Jurkat, Clone E6-1 (cell line): ENCODE data around the gene GALNT3. TPM values are rescaled to one million over a fixed set of nuclear protein-coding genes. Genes with fewer than 3 reads are reported as not detected.

ENCODE experiments used
- DNase-seq: peaks from one replicate; pipeline ENCODE4 v3.0.0-alpha.2; 2011; ENCODE audit warnings: low read depth, low spot score
- H3K4me3 ChIP-seq: 2 replicates; pipeline ENCODE4 v1.5.1; 2011; ENCODE audit warnings: mild to moderate bottlenecking, low read length, control low read depth, moderate library complexity
- polyA plus RNA-seq: library from polyadenylated mRNA; unstranded; fragments of >200 nt; gene quantifications from one replicate; pipeline ENCODE4 v1.2.1, GENCODE V29; 2012; ENCODE audit warnings: missing spikeins; ENCODE audit not compliant: insufficient read length, insufficient read depth

GALNT3 gene
- polyA plus RNA-seq: 5.4 TPM

DNA sequence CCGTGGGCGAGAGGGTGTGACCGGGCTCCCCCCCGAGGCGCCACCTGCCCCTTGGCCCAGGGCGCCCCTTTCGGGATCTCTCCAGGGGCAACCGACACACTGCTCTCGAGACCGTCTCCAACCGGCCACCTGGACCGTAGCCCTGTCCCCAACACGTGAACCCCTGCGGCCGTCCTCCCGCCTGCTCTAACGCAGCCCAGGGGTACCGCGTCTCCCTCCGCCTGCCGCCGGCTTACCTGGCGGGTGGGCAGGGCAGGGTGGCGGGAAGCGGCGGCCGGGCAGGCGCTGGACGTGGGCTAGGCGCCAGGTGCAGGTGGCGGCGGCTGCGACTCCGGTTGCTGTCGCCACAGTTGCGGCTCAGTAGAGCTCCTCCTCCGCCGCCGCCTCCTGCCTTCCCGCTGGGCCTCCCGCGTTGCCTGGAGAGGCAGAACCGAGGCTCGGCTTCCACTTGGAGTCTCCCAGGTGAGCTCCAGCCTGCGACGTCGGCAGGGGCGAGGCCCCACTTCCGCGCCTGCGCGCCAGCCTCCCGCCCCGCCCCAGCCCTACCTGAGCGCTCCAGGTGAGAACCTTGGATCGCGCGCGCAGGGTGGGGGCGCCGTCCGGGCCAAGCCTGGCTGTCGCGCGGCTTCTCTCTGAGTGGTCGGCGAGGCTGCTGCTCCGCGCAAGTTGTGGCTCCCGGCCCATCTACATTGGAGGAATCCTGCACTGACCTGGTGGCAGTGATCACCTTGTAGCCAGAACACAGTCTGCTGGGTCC, at the start of gene GALNT3:
GALNT3 (minus strand) TSS at position 469 of the 757 bp plus-strand sequence. CDS start 23,547 bp downstream, outside the sequence.
- peak within 1 kb of the TSS; percentile 37 for H3K4me3 ChIP-seq
- DNase-seq: no peak

GRCh38 chr2:165843351-165843750, 49.3 kb upstream of the GALNT3 start:
- no peak overlapping the region for H3K4me3 ChIP-seq
- no peak for DNase-seq

DNA sequence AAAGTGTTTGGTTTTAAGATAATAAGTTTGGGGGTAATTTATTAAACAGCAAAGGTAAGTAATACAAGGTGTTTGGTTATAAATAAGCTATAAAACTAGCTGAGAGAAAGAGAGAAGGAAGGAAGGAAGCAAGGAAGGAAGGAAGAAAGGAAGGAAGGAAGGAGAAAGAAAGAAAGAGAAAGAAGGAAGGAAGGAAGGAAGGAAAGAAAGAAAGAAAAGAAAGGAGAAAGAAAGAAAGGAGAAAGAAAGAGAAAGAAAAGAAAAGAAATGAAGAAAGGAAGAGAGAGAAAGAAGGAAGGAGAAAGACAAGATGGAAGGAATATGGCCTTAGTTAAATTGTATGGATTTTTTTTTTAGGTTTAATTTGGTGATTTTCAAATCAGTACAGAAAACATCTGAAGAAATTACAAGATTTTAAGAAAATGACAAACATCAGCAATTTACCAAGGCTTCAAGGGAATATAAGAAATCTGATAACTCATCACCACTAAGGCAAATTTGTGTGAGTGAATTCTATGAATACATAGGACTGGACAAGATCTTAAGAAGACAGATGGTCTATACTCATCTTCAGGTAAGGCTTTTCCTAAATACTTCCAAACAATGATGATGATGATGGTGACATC, 46.4 kb upstream of the GALNT3 start:
- no peak for DNase-seq

DNA sequence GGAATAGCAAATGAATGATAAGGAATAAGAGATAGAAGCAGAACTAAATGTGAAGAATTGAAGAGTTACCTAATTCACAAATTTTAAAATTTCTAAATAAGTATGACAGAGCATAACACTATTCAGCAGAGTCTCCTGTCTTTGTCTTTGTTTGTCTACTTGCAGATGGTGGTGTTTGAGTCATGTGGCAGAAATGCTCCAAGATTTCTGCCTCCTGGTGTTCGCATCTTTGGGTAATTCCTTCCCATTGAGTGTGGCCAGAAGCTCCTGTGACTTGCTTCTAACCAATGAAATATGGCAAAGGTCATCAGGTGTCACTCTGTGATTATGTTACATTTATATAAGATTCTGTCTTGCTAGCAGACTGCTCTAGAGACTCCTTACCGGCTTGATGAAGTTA, 45.6 kb upstream of the GALNT3 start:
- no peak for DNase-seq
- H3K4me3 ChIP-seq: no peak overlapping the region

More for the DNA sequence above, 46.4 kb upstream of the GALNT3 start:
- no peak overlapping the region for H3K4me3 ChIP-seq

DNA sequence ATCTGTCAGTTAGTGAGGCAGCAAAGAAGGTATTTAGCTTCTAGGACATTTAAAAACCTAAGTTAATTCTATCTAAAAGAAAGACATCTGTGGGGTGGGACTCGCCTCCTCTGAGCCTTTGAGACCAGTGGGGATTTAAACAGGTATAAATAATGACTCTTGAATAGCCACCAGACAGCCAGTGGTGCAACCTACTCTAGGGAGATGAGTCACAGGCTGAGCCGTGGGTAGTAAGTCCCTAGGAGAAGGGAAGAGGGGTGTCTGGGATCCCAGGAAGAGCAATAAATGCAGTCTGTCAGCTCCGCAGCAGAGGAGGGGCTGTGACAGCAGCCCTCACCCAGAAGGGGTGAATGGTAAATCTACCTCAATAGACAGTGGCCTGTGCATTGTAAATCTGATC, 43.1 kb upstream of the GALNT3 start:
- H3K4me3 ChIP-seq: no peak overlapping the region
- no peak for DNase-seq

DNA sequence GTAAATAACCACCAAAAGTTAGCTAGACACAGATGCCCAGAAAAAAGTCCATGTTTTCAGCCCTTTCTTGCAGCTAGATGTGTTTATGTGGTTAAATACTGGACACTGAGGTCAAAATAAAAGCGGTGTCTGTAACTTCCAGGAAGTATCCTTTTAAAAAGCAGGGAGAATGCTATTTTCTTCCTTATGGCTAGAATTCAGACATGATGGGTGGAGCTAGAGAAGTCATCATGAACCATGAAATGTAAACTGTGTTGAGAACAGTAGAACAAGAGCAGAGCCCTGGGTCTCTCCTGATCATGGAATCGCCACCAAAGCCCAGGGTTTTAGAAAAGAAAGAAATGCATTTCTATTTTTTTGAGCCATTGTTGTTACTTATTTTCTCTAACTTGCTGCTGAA, 41.3 kb upstream of the GALNT3 start:
- no peak overlapping the region for H3K4me3 ChIP-seq
- no peak for DNase-seq

DNA sequence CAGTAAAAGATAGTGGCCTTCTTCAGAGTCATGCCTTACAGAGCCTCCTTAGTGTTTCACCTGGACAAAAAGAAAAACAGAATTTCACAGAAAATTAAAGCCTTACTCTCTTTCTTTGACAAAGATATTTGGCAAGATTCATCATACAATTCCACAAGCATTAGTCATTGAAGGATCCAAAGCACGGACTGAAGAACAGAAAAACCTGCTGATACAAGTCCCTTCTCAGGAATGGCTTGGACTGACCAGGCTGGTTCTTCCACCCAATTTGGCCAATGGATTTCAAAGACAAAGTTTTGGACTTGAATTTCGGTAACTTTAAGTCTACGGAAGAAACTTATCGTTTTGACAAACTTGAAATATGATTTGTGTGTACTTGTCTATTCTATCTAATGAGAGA, 39.1 kb upstream of the GALNT3 start:
- DNase-seq: no peak
- no peak overlapping the region for H3K4me3 ChIP-seq

DNA sequence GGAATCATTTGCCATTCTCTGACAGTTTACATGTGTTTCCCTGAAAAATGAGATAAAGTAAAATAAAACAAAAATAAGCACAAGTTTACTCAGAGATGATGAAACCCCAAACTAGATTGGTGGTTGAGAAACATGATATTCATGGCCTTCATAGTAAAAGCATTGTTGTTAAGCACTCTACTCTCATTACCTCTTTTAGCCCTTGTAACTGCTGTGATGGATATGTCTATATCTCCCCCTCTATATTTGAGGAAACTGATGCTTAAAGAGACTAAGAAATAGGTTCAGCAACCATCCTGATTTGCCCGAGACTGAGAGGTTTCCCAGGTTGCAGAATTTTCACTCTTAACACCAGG, 33.9 kb upstream of the GALNT3 start:
- H3K4me3 ChIP-seq: no peak overlapping the region
- DNase-seq: no peak

GRCh38 chr2:165827016-165827920, 33.2 kb upstream of the GALNT3 start:
- H3K4me3 ChIP-seq: no peak overlapping the region

DNA sequence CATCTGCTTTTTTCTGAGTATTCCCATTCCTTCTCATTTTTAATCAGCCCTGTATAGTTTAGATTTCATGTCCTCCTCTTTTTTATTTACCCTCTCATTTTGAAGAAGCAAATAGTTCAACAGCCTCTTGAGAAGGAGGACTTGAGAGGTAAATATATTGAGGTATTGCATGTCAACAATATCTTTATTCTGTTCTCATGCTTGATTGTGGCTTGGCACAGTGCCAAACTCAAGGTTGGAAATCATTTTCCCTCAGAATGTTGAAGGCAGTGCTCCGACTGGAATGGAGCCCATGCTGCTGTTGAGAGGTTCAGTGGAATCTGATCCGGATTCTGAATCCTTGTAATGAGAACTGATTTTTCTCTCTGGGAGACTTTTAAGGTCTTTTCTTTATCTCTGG, 31.0 kb upstream of the GALNT3 start:
- DNase-seq: no peak
- no peak overlapping the region for H3K4me3 ChIP-seq

More at GRCh38 chr2:165827016-165827920, 33.2 kb upstream of the GALNT3 start:
- DNase-seq: no peak

DNA sequence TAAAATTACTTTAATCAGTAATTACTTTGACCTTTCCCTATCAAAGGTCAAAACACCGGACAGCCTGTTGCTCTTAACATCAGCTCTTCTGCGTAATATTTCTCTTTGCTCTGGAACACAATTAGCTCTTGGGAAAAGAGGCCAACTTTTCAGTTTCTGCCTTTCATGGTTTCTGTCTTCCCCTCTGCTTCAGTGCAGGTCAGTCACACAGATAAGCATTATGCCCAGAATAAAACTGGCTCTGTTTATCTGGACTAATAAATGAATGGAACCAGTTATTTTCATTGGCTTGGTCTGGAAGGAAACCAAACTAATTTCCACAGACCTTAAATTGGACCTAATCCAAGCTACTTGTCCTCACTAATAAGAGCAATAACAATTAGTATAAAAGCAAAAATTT, 26.2 kb upstream of the GALNT3 start:
- DNase-seq: no peak
- H3K4me3 ChIP-seq: no peak overlapping the region

- no peak for DNase-seq
- H3K4me3 ChIP-seq: no peak overlapping the region
Observed at GRCh38 chr2:165818920-165819319, 24.9 kb upstream of the GALNT3 start.

- no peak overlapping the region for H3K4me3 ChIP-seq
- no peak for DNase-seq
Observed at GRCh38 chr2:165815299-165816141, 21.5 kb upstream of the GALNT3 start.

DNA sequence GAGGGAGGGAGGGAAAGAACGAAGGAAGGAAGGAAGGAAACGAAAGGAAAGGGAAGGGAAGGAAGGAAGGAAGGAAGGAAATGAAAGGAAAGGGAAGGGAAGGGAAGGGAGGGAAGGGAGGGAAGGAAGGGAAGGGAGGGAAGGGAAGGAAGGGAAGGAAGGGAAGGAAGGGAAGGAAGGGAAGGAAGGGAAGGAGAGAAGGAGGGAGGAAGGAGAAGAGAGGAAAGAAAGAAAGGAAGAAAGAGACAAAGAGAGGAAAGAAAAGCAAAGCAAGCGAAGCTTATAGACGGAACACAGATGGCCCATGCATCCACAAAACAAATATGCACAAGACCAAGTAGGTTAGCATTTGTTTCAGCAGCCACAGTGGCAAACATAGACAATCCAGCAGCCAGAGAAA, 20.4 kb upstream of the GALNT3 start:
- no peak for DNase-seq
- H3K4me3 ChIP-seq: no peak overlapping the region

- H3K4me3 ChIP-seq: no peak overlapping the region
- no peak for DNase-seq
Observed at GRCh38 chr2:165811592-165812370, 17.7 kb upstream of the GALNT3 start.

DNA sequence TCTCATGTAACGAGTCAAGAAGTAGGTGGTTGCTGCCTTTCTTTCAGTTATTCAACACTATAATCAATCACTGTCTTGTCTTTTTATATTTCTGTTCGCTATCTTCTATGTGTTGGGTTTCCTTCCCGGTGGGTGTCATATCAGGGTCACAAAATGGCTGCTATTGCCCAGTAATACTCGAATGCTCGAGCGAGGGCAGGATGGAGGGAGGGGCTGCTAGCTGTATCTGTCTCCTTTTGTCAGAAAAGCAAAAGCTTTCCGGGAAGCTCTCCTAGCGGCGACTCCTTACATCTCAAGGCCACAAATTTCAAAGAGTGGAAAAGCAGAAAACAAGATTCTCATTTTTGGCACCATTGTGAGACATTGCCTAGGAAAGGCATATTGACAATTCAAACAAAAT, 16.4 kb upstream of the GALNT3 start:
- DNase-seq: no peak
- no peak overlapping the region for H3K4me3 ChIP-seq

DNA sequence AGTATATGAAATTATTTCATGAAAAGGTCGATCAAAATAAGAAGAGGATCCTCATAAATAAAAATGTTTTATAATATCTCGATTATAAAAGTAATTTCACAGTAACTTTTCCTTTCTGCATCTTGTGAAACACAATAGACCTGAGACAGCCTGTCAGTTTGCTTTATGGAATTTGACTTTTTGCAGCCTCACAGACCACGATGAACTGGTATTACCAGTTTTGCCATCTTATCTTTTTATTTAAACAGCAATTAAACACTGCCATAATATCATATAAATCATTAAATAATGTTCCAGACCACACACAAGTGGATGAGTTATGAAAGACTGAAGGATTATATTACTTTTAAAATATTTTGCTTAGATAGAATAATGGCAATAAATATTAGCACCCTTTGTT, 10.7 kb upstream of the GALNT3 start:
- no peak overlapping the region for H3K4me3 ChIP-seq
- no peak for DNase-seq

- H3K4me3 ChIP-seq: no peak overlapping the region
- no peak for DNase-seq
Observed at GRCh38 chr2:165803123-165803760, 9.2 kb upstream of the GALNT3 start.
